Thoracic aorta (tissue), 2 donors: ENCODE measurements around the gene ATF7IP. TPM values are rescaled to one million over a fixed set of nuclear protein-coding genes. Genes with fewer than 3 reads are reported as not detected.

Experiments
- ATAC-seq: fragments of 150-250 bp; one replicate; pipeline ENCODE4 v1.8.0; 2017; ENCODE audit warnings: low read depth; ENCODE audit not compliant: insufficient number of reproducible peaks, low FRiP score
- DNase-seq: peaks from one replicate; pipeline ENCODE4 v3.0.0-alpha.2; 2020; ENCODE audit warnings: low spot score
- H3K27ac ChIP-seq, 2 donors: fragments of 200-600 bp; sonication (generic); 1 replicate in 1 of 2; 2 replicates in 1 of 2; pipeline ENCODE4 v1.5.1; 2016; ENCODE audit warnings: mild to moderate bottlenecking in 2 of 2, moderate library complexity in 2 of 2
- H3K27me3 ChIP-seq: fragments of 200-600 bp; sonication (generic); replicated peaks from 2 replicates; pipeline ENCODE4 v1.6.0; 2016; ENCODE audit warnings: mild to moderate bottlenecking; ENCODE audit not compliant: insufficient read depth
- H3K36me3 ChIP-seq: fragments of 200-600 bp; sonication (generic); one replicate; pipeline ENCODE4 v1.5.1; 2016
- H3K4me1 ChIP-seq, 2 donors: fragments of 200-600 bp; sonication (generic); 1 replicate in 1 of 2; 2 replicates in 1 of 2; pipeline versions ENCODE4 v1.5.1 to v1.6.0; 2016; ENCODE audit warnings: low read depth in 2 of 2, mild to moderate bottlenecking in 1 of 2; ENCODE audit not compliant: control insufficient read depth in 1 of 2
- H3K4me3 ChIP-seq: fragments of 200-600 bp; sonication (generic); 2 replicates; pipeline ENCODE4 v1.5.1; 2016; ENCODE audit warnings: mild to moderate bottlenecking
- H3K9me3 ChIP-seq: fragments of 200-600 bp; sonication (generic); 2 replicates; pipeline ENCODE4 v1.5.1; 2016
- total RNA-seq, 2 donors: library from RNA; depleted of rRNA; stranded (reverse); fragments of >200 nt; gene quantifications; one replicate each; pipeline versions ENCODE4 v1.1.0 to v1.2.3, GENCODE V29; 2016
- TF ChIP-seq, protein P1 (sequence below): fragments of 200-600 bp; sonication (generic); IDR thresholded peaks from one replicate; pipeline ENCODE4 v1.5.1; 2019; ENCODE audit warnings: antibody characterized with exemption

ATF7IP gene
- total RNA-seq, 2 donors from 2014 or later = 41.0 to 41.7 TPM

DNA sequence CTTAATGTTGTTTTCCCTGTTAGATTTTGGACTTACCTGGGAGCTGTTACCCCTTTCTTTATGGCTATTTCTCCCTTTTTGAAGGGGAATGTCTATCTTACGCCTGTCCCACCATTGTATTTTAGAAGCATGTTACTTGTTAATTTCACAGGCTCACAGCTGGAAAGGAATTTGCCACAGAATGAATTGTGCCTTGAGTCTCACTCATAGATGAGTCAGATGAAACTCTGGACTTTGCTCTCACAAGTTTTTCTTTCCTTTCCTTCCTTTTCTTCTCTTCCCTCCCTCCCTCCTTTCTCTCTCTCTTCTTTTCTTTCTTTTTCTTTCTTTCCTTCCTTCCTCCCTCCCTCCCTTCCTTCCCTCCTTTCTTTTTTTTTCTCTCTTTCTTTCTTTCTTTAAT lies 9.3 kb upstream of the ATF7IP start:
- Histone ChIP-seq H3K4me3 (no peak overlapping the region), H3K4me1 (no peaks in the 10 kb centered on the region), H3K36me3 (no peaks in the 10 kb centered on the region), H3K9me3 (peaks cover 8% of the 10 kb centered on the region), H3K27me3 (no peaks in the 10 kb centered on the region), H3K27ac (no peak overlapping the region)
- DNase-seq (no peak), ATAC-seq (no peak)
- TF ChIP-seq, protein P1, sequence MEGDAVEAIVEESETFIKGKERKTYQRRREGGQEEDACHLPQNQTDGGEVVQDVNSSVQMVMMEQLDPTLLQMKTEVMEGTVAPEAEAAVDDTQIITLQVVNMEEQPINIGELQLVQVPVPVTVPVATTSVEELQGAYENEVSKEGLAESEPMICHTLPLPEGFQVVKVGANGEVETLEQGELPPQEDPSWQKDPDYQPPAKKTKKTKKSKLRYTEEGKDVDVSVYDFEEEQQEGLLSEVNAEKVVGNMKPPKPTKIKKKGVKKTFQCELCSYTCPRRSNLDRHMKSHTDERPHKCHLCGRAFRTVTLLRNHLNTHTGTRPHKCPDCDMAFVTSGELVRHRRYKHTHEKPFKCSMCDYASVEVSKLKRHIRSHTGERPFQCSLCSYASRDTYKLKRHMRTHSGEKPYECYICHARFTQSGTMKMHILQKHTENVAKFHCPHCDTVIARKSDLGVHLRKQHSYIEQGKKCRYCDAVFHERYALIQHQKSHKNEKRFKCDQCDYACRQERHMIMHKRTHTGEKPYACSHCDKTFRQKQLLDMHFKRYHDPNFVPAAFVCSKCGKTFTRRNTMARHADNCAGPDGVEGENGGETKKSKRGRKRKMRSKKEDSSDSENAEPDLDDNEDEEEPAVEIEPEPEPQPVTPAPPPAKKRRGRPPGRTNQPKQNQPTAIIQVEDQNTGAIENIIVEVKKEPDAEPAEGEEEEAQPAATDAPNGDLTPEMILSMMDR = no peak

DNA sequence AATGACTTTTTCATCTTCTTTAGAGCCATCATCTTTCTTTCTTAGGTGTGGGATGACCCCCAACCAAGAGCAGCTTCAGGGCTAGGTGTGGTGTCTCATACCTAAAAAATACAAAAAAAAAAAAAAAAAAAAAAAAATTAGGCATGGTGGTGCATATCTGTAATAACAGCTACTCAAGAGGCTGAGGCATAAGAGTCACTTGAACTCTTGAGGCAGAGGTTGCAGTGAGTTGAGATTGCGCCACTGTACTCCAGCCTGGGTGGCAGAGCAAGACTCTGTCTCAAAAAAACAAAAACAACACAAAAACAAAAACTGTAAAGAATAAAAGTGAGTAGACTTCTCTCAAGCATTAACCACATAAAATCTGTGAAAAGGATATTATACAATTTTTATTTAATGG lies 8.0 kb upstream of the ATF7IP start:
- H3K36me3 ChIP-seq = no peaks in the 10 kb centered on the region
- no peaks in the 10 kb centered on the region for H3K27me3 ChIP-seq
- no peak for ATAC-seq

DNA sequence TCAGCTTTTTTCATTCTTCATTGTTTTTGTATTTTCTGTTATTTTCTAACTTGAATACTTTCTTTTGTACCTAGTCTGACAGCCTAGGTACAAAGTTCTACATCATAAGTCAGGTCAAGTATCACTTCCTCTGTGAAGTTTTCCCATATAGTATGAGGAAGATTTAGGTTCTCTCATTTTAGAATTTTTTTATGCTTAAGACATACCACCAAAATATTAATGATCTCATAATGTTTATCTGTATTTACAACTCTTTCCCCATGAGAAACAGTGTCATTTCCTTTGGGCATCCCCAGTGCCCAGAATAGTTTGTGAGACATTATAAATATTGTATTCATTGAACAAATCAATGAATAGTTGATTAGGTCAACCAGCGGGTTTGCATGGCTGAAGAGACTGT lies 3.1 kb upstream of the ATF7IP start:
- no peak for ATAC-seq
- Histone ChIP-seq H3K4me3 (no peak overlapping the region), H3K36me3 (no peaks in the 10 kb centered on the region), H3K9me3 (no peaks in the 10 kb centered on the region), H3K4me1 (peaks cover 0 to 2% of the 10 kb centered on the region in 2 donors), H3K27me3 (no peaks in the 10 kb centered on the region), H3K27ac (no peak overlapping the region)
- TF ChIP-seq, protein P1 = no peak
- DNase-seq = no peak

More for the DNA sequence above, 8.0 kb upstream of the ATF7IP start:
- no peaks in the 10 kb centered on the region for H3K4me1 ChIP-seq
- no peak overlapping the region for H3K27ac ChIP-seq
- no peak for DNase-seq
- no peaks in the 10 kb centered on the region for H3K9me3 ChIP-seq
- H3K4me3 ChIP-seq = no peak overlapping the region
- TF ChIP-seq, protein P1 = no peak

DNA sequence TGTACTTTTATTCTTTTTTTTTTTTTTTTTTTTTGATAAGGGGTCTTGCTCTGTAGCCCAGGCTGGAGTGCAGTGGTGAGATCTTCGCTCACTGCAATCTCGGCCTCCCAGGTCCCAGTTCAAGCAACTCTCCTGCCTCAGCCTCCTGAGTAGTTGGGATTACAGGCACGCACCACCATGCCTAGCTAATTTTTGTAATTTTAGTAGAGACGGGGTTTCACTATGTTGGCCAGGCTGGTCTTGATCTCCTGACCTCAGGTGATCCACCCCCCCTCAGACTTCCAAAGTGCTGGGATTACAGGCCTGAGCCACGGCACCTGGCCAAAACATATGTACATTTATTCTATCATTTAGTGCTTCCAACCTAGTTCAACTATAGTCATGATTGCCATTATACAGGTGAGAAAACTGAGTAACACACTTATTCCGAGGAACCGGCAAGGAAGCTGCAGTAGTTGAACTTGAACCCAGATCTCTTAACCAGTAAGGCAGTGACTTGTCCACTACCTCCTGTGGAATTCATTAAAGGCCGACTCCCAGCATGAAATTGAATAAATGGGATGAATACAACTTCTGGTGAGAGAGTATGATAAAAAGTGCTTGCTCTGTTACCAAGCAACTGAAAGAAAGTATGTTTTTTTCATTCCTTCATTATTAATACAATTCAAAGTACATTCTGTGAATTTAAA lies 755 bp upstream of the ATF7IP start:
- TF ChIP-seq, protein P1 = no peak
- ATAC-seq (no peak), DNase-seq (no peak)
- Histone ChIP-seq H3K4me3 (peak overlapping the region; percentile 81), H3K4me1 (peaks cover 5 to 9% of the 10 kb centered on the region in 2 donors), H3K27me3 (no peaks in the 10 kb centered on the region), H3K36me3 (no peaks in the 10 kb centered on the region), H3K9me3 (no peaks in the 10 kb centered on the region), H3K27ac (peak overlapping the region; percentile 91 to 93)

DNA sequence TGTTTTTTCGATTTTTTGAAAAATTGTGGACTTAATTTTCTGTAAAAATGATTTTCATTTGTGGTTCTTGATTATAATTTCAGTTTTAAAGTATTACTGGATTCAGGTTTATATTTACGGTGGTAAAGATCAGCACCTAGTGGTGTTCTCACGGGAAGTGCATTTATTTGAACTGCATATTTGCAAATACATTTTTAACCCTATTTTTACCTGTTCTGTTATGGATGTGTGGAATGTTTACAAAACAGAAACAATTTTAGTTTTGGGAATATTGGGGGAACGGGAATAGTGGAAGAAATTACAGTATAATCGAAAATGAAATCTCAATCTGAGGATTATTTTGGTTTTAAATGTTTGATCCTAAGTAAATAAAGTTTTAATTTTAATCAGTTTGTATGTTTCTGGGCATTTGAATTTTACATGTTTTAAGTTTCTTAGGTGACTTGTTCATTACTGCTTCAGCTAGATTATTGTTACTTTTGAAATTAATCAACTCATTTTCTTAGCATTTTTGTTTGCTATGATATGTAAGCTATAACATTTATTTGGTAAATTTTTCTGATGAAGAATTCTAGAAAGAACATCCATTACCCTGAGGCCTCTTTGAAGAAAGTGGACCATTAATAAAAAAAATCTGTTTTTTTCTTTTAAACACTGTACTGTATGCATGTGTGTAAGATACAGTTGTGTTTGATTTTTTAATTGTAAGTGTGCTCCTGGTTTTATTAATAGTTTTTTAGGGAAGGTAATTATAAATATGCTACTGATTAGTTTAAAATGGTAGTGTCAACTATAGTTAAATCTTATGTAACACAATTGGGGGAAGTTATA lies 942 bp downstream of the ATF7IP start:
- H3K9me3 ChIP-seq = no peaks in the 10 kb centered on the region
- no peaks in the 10 kb centered on the region for H3K36me3 ChIP-seq
- H3K27me3 ChIP-seq = no peaks in the 10 kb centered on the region
- DNase-seq (no peak), ATAC-seq (no peak)
- TF ChIP-seq, protein P1 = no peak
- peaks cover 7 to 11% of the 10 kb centered on the region in 2 donors for H3K4me1 ChIP-seq
- H3K27ac ChIP-seq = peak overlapping the region; percentile 91 to 93
- peak overlapping the region; percentile 81 for H3K4me3 ChIP-seq
